Measurements from ENCODE around the gene SLC25A25.
"Not testable (repeated sequence)": the region's sequence is repeated elsewhere in the genome, so short reads cannot be mapped to it uniquely, and the experiment has no call there.

SLC25A25 gene

DNA sequence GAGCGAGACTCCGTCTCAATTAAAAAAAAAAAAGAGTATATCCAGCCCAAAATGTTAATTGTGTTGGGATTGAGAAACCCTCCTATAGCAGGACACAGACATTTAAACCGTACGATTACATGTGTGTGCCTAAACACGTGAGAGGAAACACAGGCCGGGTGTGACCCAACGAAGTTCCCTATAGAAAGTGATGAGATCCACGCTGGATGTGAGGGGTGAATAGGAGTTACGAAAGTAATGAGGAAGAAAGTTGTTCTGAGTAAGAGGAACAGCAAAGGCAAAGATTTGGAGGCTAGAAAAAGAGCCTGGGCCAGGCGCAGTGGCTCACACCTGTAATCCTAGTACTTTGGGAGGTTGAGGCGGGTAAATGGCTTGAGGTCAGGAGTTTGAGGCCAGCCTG lies 14.5 kb upstream of the SLC25A25 start:
- no peak for DNase-seq

DNA sequence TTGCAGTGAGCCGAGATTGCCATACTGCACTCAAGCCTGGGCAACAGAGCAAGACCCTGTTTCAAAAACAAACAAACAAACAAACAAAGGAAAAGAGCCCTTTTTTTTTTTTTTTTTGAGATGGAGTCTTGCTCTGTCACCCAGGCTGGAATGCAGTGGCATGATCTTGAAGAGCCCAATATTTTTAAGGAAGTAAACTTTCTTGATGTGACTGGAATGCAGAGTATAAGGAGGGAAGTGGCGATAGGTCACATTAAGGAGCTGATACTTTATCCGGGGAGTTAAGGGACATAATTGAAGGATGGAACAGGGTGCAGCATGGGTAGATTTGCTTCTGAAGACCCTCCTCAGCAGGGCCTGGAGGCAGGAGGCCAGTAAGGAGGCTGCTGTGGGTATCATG lies 13.9 kb upstream of the SLC25A25 start:
- no peak for DNase-seq

DNA sequence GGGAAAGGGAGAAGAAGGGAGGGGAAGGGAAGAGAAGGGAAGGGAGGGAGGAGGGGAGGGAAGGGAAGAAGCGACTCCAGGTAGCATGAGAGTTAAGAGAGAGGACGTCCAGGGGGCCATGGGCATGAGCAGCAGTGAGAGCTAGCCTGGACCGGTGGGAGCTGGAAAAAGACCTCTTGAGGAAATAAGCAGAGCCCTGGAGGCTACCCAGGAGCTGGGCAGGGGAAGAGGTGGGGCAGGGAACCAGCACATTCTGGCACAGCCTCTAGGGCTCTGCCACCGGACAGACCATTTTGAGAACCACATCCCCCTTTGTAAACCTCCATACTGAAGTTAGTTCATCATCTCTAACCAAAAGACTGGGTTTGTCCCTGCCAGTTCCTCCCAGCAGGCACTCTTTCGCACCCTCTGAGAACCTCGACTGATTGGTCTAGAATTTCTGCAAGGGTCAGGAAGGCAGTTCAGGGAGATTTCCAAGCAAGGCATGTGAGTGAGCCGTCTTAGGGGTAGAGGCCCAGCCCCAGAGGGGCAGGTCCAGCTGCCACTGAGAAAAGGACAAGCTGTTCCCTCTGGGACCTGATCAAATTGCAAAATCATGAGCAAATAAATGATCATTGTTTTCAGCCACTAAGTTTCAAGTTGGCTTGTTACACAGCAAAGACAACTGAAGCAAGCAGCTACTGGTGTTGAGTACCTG lies 12.5 kb upstream of the SLC25A25 start:
- DNase-seq: no peak

DNA sequence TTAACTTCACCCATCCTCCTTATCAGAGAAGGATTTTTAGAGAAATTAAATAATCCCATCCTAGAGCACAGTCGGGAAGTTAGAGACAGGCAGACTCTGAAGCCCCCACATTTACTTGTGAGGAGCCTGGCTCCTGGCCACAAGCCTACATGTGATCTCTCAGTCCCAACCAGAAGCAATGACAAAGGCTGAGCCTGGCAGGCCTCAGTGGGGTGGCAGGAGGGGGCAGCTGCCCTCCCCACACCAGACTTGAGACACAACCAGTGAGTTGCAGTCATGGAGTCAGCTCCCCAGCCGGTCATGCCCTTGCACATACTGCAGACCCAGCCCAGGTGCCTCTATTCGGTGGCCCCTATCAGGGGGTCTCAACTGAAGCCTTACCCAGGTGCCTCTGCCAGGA lies 11.9 kb upstream of the SLC25A25 start:
- no peak for DNase-seq

DNA sequence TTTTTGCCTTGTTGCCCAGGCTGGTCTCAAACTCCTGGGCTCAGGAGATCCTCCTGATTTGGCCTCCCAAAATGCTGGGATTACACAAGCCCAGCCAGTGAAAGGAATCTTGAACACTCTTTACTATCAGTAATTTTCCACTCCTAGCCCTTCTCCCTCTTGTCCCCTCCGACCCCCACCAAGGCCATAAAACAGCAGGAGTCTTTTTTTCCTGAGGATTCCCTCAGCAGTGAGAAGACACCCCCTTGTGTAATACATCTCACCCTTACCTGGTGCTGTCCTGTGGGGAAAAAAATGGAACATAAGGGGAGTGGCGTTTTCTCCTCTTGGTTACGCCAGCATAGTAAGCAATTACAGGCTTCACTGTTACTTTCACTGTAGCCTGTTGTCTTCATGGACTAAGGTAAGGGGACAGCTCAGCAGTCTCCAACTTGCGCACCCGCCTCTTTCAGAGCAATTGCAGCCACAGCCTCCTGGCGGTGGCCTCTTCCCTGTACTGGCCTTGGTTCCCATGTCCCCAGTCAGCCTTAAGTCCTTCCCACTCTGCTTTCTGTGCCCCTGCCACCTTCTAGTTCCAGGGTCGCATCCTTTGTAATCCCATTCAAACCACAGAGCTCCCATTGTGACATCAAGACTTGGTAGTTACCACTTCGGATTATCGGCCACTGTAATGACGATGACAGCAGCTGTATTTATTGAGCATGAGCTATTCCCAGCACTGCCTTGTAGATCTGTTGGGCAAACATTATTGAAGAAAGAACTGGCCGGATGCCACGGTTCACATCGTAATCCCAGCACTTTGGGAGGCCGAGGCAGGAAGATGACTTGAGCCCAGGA lies 10.9 kb upstream of the SLC25A25 start:
- no peak for DNase-seq

DNA sequence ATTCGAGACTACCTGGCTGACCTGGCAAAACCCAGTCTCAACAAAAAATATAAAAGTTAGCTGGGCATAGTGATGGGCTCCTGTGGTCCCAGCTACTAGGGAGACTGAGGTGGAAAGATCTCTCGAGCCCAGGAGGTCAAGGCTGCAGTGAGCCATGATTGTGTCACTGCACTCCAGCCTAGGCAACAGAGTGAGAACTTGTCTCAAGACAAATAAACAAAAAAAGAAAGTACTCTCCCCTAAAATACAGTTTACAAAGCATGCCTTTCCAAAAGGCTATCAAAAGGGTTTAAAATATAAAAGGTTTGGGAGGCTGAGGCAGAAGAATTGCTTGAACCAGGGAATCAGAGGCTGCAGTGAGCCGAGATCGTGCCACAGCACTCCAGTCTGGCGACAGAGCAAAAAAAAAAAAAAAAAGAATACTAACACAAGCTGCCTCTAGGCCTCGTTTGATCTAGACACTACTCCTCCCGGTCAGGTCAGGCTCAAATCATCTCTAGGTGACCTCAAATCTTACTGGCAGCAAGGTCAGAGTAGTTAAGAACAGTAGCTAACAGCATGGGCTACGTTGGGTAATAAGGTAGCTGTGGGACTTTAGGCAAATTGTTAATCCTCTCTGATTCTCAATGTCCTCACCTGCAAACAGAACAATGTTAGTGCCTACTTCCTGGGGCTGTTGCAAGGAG lies 10.2 kb upstream of the SLC25A25 start:
- DNase-seq: no peak

DNA sequence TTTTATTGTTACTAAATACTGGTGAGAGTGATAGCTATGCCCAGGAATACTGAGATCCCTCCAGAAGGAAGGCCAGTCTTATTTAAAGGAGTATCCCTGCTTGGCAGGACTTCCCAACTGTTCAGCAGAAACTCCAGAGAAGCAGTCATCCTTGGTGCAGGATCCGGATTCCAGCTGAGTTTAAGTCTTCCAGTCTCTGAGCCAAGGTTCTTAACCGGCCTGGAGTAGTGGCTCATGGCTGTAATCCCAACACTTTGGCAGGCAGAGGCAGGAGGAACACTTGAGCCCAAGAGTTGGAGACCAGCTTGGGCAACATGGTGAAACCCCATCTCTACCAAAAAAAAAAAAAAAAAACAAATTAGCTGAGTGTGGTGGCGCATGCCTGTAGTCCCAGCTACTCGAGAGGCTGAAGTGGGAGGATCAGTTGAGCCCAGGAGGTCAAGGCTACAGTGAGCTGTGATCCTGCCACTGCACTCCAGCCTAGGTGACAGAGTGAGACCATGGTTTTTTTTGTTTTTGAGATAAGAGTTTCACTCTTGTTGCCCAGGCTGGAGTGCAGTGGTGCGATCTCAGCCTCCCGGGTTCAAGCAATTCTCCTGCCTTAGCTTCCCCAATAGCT lies 8.6 kb upstream of the SLC25A25 start:
- no peak for DNase-seq

DNA sequence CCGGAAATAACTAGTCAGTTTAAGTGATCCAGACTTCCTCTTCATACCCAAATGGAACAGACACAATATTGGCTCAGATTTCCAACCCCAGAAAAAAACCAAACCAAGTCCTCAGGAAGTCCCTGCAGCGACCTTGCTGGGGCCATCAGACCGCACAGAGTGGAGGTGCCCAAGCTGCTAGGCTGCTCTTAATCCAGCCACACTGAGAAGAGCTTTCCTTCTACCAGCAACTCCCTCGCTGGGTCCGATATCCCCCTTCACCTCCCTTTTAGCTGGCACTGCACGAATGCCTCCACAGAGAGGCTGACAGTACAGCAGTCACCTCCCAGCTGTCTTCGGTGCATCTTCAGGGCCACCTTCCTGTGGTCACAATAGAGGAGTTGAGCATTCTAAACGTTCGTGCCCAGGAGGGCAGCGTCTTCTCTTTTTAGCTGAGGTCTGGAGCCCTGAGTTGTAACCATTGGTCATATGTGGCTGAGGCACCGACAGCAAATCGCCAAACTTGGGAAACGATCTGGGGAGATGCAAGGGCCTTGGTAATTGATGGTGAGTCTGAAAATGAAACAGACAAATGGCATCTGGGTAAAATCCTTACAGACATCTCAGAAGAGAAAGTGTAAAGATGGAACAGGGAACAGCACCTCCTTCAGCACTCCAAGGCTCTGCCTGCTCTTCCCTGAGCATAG lies 6.6 kb upstream of the SLC25A25 start:
- DNase-seq: no peak

DNA sequence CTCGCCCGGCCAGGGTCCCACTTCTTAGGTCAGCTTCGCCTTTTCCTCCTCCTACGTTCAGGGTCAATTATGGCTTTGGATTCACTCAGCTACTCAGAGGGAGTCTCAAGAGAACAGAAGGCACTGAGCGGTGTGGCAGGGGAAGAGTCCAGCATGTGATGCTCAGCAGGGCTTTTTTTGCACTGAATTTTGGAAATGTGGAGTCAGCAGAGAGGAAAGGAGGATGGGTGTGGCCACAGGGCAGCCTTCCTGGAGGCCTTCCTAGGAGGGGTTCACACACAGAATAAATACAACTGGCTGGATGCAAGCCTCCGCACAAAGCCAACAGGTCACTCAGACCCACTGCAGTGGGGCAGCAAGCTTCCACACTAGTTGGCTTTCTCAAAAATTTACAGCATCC lies 5.8 kb upstream of the SLC25A25 start:
- DNase-seq: no peak

DNA sequence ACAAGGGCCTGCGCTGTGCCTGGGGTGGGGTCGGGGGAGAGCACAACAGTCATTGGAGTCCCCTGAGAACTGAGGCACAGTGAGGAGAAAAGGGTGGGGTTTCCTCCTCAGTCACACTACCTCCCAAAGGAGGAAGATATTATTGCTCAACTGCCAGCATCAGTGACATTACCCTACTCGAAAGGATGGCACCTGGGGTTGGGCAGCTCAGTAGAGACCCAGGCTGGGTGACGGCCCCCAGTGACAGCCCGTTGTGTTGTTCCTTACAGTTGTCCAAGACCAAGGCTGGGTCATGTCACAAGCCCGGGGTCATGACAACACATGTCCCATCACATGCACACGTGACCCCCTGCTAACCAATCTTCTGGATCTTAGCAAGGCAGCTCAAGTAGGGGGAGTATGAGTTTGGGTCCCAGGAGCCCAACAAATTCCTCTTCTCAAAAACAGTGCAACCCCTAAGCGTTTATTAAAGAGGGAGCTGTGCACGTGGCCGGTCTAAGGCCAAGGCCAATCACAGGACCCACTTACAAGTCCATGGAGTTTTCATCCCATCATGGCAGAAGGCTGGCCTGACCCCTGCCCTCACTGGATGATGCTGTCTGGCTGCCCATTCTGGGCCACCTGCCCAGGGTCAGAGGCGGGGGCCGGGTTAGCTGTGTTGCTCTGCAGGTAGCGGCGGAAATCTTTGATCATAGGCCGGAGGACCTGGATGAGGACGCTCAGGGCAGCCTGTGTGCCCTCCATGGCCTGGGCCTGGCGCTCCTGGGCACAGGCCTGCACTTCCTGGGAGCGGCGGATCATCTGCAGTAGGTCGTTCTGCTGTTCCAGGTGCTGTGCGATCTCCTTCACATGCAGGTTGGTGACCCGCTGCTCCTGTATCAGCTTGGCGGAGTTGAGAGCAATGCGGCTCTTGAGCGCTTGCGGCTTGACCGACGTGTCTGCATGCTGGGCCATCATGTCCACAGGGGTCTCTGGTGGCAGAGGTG lies 4.9 kb upstream of the SLC25A25 start:
- DNase-seq: no peak

DNA sequence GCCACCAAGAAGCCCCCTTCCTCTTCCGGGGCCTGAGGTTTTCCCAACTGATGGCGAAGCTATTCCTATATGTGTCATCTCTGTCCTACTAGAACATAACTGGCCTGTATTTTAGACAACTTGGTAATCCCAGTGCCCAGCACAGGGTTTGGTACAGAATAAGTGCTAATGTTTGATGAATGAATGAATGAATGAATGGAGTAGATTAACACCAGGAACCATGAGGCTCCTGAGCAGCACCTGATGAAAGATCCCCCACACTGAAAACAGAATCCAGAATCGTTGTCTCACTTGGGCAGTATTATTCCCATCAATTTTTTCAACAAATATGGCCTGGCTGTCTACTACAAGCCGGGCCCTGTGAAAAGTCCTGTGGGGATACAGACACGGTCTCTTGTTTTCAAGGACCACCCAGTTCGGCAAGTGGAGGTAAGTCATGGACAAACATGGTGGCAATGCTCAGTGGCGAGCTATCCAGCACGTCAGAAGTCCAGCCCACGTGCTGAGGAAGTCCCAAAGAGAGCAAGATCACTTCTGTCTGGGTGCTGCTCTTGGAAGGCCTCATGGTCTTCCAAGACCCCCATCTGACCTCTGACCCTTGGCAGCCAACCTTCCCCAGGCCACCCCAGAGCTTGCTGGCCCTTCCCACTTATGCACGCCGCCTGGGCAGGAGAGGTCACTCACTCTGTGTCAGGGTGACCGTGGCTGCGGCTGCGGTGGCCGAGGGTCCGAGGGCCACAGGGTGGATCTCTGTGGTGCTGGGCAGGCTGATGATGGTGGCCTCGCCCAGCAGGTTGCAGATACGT lies 1.9 kb upstream of the SLC25A25 start:
- DNase-seq: no peak

DNA sequence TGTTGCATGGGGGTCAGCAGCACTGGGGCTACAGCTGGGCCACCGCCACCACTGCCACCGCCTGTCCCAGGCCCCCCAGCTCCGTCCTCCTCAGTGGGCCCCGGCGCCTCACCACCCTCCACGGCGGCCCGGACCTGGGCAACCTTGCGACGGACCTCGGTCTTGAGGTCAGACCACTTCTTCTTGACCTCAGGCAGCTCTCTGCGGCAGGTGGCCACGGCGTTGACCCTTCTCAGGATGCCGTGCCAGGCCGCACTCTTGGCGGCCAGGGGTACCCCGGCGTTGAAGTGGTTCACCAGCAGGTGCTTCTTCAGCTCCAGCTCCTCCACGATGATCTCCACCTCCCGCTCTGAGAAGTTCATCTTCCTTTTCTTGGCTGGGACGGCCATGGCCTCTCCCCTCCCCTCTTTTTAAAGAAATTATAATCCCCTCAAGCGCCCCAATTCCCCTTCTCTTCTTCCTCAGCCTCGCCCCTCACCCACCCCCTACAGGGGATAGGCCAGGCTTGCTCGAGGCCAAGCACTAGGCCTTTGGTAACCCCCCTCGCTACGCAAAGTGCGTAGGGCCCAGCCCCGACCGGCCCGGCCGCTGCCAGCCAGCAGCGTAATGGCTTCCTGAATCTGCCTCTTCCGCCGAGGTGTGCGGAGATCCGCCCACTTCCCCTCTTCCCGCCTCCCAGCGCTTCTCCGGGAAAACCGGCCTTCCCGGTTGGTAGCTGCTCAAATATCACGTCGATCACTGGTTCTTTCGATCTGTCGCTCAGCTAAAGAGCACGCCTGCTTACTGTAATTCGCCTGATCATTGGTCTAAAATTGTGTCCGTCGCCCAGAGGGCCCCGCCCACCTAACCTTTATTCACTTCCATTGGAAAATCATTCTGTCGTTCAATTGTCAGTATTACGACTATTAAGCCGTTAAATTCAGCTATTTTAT lies 1.1 kb upstream of the SLC25A25 start, which contains the start of gene NAIF1:
NAIF1 (minus strand) TSS at position 608 of the 932 bp plus-strand sequence; CDS start at position 389, 219 bp downstream.
- peak; percentile 99 for DNase-seq

DNA sequence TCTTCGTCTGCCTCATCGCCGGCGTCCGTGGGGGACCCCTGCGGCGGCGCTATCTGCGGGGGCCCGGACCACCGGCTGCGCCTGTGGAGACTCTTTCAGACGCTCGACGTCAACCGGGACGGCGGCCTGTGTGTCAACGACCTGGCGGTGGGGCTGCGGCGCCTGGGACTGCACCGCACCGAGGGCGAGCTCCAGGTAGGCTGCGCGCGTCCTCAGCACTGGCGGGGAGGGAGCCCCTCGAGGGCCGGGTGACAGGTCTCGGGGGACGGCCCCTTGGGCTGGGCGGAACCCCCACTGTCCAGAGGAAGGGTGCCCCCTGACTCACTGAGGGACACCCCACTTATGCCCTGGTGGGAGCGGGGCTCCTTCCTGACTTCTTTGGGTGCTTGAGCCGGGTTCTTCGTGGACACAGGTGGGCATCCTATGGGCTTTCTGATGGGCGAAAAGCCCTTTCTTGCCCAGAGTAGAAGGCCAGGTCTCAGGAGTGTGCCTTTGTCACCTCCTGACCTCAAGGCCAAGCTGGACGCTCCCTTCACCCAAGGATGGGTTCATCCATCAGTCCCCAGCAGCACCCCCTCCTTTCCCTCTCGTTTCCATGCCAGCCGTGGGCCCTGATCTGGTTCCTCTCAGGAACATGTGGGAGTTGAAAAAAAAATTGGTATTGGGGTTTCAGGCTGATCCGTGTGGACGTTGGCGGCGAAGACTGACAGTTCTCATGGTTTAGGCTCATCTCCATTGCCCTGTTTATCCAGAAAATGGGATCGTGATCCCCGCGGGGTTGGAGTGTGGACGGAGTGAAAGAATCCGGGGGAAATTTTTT lies 564 bp downstream of the SLC25A25 start:
- DNase-seq: peak; percentile 36

DNA sequence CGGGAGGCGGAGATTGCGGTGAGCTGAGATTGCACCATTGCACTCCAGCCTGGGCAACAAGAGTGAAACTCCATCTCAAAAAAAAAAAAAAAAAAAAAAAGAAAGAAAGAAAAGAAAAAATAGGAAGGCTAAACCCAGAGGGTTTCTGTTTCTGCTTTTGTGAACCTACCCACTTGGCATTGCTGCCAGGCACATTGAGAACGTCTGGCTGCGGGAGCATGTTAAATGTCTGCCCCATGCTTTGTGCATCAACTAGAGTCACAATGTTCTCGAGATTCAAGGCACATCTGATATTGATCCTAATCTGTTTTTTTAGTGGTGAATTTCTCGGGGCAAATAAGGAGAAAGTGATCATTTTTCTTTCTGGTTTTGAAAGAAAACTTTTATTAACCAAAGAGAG lies 2.8 kb downstream of the SLC25A25 start:
- no peak for DNase-seq

DNA sequence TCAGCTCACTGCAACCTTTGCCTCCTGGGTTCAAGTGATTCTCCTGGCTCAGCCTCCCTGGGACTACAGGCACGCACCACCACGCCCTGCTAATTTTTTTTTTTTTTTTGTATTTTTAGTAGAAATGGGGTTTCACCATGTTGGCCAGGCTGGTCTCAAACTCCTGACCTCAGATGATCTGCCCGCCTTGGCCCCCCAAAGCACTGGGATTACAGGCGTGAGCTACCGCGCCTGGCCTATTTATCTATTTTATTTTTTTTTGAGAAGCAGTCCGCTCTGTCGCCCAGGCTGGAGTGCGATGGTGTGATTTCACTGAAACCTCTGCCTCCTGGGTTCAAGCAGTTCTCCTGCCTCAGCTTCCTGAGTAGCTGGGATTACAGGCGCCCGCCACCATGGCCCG lies 3.4 kb downstream of the SLC25A25 start:
- DNase-seq: not testable (repeated sequence)

DNA sequence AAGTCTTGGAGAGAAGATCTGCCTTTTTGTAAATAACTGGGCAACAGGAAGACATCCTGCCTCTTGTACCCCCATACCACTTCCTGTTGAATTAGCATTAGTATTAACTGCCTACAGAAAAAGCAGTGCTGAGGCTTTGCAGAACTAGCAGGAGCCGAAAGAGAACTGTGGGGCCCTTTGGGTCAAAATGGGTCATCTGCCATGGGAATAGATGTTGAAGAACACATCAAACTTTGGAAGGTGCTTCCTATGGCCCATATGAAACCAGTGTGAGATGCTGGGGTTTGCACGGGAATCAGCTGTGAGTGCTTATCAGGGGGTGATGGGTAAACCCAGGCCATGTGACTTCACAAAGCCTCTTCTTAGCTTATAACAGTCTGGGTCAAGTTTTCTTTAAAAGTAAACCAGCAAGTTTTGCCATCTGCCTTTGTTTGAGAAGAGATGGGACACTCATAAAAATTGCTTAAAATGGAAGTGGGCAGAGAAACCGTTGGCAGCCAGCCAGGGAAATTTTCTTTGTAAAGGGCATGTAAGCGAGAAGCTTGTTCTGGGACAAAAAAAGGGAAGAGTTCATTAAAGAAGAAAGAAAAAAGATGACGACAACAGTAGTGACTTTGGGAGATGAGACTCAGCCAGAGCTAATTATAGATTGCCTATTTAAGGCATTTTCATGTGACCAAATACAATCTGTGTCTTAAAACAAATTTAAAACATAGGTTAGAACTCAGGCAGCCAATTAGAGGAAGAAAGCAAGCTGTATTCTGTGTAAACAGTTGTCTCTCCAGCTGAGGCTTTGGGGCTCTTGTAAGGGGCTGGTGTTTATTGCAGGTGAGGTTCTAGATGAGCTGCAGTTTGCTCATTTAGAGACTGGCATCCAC lies 4.4 kb downstream of the SLC25A25 start:
- DNase-seq: peak; percentile 69

DNA sequence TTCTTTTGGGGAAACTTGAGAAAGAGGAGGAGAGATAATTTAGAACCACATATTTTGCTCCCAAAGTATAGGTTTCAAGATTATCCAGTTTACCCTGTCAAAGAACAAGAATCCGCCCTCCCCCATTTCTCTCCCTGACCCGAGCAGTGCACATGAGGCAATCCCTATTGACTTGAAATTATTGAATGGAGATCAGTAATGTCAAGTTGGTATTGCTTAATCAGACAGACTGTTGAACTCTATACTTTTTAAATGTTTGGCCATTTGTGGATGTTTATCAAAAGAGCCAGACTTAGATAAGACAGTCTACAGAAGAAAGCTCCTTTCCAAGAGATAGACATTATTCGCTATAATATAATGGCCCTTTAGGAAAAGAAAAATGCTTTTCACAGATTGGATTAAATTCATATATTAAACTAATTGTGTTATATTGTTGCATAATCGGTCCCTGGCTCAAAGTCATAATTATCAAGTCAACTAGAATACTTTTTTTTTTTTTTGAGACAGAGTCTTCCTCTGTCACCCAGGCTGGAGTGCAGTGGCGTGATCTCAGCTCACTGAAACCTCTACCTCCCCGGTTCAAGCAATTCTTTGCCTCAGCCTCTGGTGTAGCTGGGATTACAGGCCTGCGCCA lies 5.3 kb downstream of the SLC25A25 start:
- DNase-seq: no peak

Measured in EL (cell line).